ENCODE measurements around the gene AKT2.

AKT2 gene

GRCh38 chr19:40283414-40284250, 1.5 kb downstream of the AKT2 start:
- DNase-seq (ENCODE audit: extremely low read depth, low read depth): no peak
- TF ChIP-seq CTCF (IDR thresholded peaks at IDR 0.05; ENCODE audit: low read depth, low read length): no peak

- no peak for DNase-seq (ENCODE audit: extremely low read depth, low read depth)
- no peak for TF ChIP-seq CTCF (IDR thresholded peaks at IDR 0.05; ENCODE audit: low read depth, low read length)
Observed at GRCh38 chr19:40282920-40283319, 2.2 kb downstream of the AKT2 start.

- DNase-seq (ENCODE audit: extremely low read depth, low read depth): no peak
- no peak for TF ChIP-seq CTCF (IDR thresholded peaks at IDR 0.05; ENCODE audit: low read depth, low read length)
Observed at GRCh38 chr19:40282209-40282580, 3.0 kb downstream of the AKT2 start.

GRCh38 chr19:40281381-40282208, 3.5 kb downstream of the AKT2 start:
- no peak for DNase-seq (ENCODE audit: extremely low read depth, low read depth)
- no peak for TF ChIP-seq CTCF (IDR thresholded peaks at IDR 0.05; ENCODE audit: low read depth, low read length)

GRCh38 chr19:40280608-40281221, 4.4 kb downstream of the AKT2 start:
- no peak for TF ChIP-seq CTCF (IDR thresholded peaks at IDR 0.05; ENCODE audit: low read depth, low read length)
- no peak for DNase-seq (ENCODE audit: extremely low read depth, low read depth)

GRCh38 chr19:40279761-40280607, 5.2 kb downstream of the AKT2 start:
- no peak for TF ChIP-seq CTCF (IDR thresholded peaks at IDR 0.05; ENCODE audit: low read depth, low read length)
- DNase-seq (ENCODE audit: extremely low read depth, low read depth): no peak
